Measurements from ENCODE around the gene ZNF320.
"Not testable (repeated sequence)": the region's sequence is repeated elsewhere in the genome, so short reads cannot be mapped to it uniquely, and the experiment has no call there.

Gene ZNF320

DNA sequence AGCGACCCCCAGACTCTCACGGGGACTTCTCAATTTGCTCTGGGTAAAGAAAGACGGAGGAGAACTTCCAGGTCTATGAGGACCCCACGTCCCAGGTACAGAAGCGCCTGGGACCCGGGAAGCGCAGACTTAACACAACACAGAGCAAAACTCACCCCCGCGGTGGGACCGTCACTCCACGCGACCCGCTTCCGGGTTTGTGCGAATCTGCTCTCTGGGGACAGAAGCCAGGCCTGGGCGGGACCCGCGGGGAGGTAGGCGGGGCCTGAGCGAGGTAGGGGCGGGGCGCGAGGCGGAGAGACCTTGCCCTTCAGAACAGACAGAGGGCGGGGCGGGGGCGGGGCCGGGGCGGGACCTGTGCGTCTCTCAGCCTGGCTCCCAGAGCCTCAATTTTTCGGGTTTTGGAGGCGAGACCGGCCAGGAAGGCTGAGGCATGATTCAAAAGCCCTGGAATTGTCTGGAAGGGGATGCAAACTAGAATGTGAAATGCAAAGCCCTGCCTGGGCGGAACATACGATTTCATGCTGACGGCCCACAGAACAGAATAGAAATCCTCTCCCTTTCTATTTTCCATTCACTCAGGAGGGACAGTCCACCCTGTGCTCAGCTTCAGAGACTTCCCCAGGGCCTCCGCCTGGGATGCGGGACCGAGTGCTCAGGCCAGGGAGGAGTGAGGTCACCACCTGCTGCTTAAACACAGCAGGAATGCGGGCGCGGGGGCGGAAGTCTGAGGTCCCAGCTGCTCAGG is 45.1 kb upstream of the ZNF320 start:
- TF ChIP-seq, protein P1, sequence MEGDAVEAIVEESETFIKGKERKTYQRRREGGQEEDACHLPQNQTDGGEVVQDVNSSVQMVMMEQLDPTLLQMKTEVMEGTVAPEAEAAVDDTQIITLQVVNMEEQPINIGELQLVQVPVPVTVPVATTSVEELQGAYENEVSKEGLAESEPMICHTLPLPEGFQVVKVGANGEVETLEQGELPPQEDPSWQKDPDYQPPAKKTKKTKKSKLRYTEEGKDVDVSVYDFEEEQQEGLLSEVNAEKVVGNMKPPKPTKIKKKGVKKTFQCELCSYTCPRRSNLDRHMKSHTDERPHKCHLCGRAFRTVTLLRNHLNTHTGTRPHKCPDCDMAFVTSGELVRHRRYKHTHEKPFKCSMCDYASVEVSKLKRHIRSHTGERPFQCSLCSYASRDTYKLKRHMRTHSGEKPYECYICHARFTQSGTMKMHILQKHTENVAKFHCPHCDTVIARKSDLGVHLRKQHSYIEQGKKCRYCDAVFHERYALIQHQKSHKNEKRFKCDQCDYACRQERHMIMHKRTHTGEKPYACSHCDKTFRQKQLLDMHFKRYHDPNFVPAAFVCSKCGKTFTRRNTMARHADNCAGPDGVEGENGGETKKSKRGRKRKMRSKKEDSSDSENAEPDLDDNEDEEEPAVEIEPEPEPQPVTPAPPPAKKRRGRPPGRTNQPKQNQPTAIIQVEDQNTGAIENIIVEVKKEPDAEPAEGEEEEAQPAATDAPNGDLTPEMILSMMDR (IDR thresholded peaks at IDR 0.05; ENCODE audit: low read depth, low read length): no peak
- H3K4me3 ChIP-seq (ENCODE audit: low read depth, low read length): peak overlapping the region; percentile 93

DNA sequence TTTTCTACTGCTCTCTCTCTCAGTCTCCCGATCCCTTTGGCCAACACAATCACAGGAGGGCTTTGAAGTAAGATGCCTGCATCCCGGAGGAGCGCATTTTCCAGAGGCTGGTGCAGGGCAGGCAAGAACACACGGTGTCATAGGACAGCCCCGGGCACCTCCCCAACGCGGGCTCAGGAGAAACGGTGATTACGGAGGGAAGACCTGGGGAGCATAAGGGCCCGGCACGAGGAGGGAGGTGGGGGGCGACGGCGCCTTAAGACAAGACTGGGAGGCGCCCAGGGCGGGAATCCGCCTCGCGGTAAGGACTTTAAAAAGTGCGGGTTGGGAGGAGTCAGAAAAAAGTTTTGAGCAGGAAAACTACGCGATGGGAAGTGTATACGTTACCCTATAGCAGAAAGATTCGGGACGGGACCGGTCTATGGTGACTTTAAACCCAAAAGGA is 44.5 kb upstream of the ZNF320 start:
- peak overlapping the region; percentile 93 for H3K4me3 ChIP-seq (ENCODE audit: low read depth, low read length)
- TF ChIP-seq, protein P1 (IDR thresholded peaks at IDR 0.05; ENCODE audit: low read depth, low read length): no peak

DNA sequence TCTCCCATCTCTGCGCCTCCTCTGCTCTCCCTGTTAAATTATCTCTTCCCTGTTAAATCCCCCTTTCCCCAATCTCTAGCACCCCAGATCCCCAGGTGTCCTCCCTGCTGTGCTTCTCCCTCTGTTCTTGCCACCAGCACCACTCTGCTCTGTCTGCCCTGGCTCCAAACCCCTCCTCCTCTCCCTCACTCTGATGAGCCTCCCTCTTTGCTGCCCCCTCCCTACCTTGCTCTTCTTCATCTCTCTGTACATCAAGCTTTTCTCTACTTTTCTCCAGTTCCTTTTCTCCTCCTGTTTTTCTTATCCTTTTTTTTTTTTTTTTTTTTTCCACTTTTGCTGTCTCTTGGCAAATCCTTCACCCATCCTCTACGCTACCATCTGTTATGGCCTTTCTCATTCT is 44.1 kb upstream of the ZNF320 start:
- peak overlapping the region; percentile 93 for H3K4me3 ChIP-seq (ENCODE audit: low read depth, low read length)

DNA sequence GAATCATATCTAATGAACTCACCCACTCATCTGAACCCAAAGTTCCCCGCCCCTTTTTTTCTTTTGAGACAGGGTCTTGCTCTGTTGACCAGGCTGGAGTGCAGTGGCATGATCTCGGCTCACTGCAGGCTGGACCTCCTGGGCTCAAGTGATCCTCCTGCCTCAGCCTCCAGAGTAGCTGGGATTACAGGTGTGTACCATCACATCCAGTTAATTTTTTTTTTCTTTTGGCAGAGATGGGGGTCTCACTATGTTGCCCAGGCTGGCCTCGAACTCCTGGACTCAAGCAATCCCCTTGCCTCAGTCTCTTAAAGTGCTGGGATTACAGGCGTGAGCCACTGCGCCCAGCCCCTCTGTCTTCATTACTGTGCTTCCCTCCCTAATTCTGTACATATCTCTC is 43.5 kb upstream of the ZNF320 start:
- not testable (repeated sequence) for H3K4me3 ChIP-seq (ENCODE audit: low read depth, low read length)

DNA sequence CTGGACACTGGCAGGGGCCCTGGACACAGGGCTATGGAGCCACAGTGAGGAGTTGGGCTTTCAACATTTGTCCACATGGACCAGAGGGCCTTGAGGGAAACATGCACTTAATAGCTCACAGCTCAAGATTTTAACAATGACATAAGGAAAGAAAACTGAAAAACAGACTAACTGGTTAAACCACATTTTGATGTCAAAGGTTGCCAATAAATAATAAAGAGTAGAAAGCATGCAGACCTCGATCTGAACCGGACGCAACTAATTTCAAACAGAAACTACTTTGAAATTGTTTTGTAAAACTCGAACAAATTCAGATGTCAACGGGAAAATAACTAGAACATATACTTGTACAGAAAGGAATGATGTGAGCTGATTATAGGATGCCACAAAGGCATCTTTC is 41.3 kb upstream of the ZNF320 start:
- TF ChIP-seq, protein P1 (IDR thresholded peaks at IDR 0.05; ENCODE audit: low read depth, low read length): no peak

DNA sequence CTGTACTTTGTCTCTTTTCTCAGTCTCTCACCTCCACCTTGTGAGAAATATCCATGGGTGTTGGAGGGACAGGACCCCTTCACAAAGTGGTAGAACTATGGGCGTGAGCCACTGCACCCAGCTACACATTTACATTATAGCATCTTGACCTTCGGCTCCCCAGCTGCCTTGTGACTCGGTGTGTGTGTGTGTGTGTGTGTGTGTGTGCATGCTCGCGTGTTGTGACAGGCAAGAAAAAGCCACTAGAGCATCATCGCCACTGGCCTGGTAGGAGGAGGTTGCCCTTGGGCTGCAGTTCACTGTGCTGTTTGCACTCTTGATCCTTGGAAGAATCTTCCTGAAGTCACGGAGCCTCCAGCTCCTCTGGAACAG is 39.5 kb upstream of the ZNF320 start:
- TF ChIP-seq, protein P1 (IDR thresholded peaks at IDR 0.05; ENCODE audit: low read depth, low read length): no peak
- no peak overlapping the region for H3K4me3 ChIP-seq (ENCODE audit: low read depth, low read length)

More for the DNA sequence above, 41.3 kb upstream of the ZNF320 start:
- H3K4me3 ChIP-seq (ENCODE audit: low read depth, low read length): no peak overlapping the region

DNA sequence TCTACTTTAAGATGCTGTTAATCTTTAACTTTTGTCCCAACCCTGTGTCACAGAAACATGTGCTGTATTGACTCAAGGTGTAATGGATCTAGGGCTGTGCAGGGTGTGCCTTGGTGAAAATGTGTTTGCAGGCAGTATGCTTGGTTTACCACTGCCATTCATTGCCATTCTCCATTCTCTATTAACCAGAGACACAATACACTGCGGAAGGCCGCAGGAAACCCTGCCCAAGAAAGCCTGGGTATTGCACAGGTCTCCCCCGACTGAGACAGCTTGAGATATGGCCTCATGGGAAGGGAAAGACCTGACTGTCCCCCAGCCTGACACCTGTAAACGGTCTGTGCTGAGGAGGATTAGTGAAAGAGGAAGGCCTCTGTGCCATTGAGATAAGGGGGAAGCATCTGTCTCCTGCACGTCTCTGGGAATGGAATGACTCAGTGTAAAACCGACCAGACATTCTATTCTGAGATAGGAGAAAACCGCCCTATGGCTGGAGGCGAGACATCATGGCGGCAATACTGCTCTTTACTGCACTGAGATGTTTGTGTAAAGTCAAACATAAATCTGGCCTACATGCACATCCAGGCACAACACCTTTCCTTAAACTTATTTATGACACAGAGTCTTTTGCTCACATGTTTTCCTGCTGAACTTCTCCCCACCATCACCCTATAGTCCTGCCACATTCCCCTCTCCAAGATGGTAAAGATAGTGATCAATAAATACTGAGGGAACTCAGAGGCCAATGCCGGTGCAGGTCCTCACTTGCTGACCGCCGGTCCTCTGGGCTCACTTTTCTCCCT is 38.9 kb upstream of the ZNF320 start:
- no peak overlapping the region for H3K4me3 ChIP-seq (ENCODE audit: low read depth, low read length)
- TF ChIP-seq, protein P1 (IDR thresholded peaks at IDR 0.05; ENCODE audit: low read depth, low read length): no peak

DNA sequence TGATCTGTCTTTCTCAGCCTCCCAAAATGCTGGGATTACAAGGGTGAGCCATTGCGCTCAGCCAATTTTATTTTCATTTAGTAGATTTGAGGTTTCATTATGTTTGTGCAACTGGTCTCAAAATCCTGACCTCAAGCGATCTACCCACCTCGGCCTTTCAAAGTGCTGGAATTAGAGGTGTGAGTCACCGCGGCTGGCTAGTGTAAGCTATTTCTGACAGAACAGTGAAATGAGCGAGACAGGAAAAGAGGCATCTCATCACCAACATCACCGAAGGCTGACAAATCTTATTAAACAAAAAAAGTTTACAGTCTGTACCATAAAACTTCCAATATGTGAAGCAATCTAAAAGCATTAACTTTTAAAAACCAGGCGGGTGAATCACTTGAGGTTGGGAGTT is 38.0 kb upstream of the ZNF320 start:
- TF ChIP-seq, protein P1 (IDR thresholded peaks at IDR 0.05; ENCODE audit: low read depth, low read length): no peak
- no peak overlapping the region for H3K4me3 ChIP-seq (ENCODE audit: low read depth, low read length)

DNA sequence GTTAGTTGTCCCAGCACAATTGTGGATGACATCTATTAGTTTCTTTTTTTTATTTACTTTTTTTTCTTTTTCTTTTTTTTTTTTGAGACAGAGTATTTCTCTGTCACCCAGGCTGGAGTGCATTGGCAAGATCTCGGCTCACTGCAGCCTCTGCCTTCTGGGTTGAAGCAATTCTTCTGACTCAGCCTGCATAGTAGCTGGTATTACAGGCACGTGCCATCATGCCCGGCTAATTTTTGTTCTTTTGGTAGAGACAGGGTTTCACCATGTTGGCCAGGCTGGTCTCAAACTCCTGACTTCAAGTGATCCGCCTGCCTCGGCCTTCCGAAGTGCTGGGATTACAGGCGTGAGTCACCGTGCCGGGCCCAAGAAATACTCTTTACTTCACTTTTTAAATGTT is 27.2 kb upstream of the ZNF320 start:
- H3K4me3 ChIP-seq (ENCODE audit: low read depth, low read length): not testable (repeated sequence)
